ENCODE data around the gene RASGEF1C.

RASGEF1C gene

GRCh38 chr5:180209137-180209581 lies at the start of gene RASGEF1C:
Gene RASGEF1C, minus strand, starts transcription at chr5:180209211. Its CDS starts 71,159 bp downstream, at chr5:180138052.
- peak within 1 kb of the TSS; percentile 33; the same call in 1 of the 2 replicates for H3K4me3 ChIP-seq (ENCODE audit: low read depth, low read length)

GRCh38 chr5:180253036-180253824 lies 44.2 kb upstream of the RASGEF1C start:
- no peak overlapping the region for H3K4me3 ChIP-seq (ENCODE audit: low read depth, low read length)
- TF ChIP-seq, protein P1, sequence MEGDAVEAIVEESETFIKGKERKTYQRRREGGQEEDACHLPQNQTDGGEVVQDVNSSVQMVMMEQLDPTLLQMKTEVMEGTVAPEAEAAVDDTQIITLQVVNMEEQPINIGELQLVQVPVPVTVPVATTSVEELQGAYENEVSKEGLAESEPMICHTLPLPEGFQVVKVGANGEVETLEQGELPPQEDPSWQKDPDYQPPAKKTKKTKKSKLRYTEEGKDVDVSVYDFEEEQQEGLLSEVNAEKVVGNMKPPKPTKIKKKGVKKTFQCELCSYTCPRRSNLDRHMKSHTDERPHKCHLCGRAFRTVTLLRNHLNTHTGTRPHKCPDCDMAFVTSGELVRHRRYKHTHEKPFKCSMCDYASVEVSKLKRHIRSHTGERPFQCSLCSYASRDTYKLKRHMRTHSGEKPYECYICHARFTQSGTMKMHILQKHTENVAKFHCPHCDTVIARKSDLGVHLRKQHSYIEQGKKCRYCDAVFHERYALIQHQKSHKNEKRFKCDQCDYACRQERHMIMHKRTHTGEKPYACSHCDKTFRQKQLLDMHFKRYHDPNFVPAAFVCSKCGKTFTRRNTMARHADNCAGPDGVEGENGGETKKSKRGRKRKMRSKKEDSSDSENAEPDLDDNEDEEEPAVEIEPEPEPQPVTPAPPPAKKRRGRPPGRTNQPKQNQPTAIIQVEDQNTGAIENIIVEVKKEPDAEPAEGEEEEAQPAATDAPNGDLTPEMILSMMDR (IDR thresholded peaks at IDR 0.05; ENCODE audit: low read depth, low read length), result no peak

More at GRCh38 chr5:180209137-180209581, at the start of gene RASGEF1C:
- TF ChIP-seq, protein P1 (IDR thresholded peaks at IDR 0.05; ENCODE audit: low read depth, low read length), result no peak

DNA sequence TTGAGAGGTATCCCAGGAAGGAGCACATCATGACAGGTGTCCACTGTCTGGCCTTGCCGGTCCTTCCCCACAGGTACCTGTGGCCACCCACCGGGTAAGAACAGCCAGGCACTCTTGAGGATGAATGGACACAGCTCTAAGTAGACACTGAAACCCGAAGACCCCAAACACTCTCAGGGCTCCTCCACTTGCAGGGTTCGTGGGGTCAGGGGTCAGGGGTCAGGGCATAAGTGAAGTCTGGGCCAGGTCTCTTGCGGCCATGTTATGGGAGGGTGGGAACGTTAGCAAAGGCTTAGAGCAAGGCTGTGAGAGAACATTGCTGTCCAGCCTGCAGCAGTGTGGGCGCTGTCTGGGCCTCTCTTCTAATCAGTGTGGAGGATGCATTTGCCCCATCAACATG lies 42.9 kb upstream of the RASGEF1C start:
- no peak overlapping the region for H3K4me3 ChIP-seq (ENCODE audit: low read depth, low read length)
- TF ChIP-seq, protein P1 (IDR thresholded peaks at IDR 0.05; ENCODE audit: low read depth, low read length), result no peak

DNA sequence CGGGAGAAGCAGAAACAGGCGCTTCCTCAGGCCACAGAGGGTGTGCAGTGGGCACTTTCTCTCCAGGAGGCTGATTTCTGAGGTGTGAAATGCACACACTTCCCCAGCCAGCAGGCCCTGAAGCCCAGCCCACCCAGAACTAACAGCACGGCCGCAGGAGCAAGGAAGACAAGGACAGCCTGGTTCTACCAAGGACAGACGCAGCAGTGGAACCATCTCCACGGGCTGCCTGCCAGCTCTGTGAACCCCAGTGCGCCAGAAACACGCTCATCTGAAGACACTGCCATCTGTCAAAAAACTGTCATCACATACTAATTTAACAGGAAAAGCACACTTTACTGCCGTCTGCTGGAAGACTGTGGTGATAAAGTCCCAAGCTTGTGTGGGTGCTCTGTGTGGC lies 42.1 kb upstream of the RASGEF1C start:
- H3K4me3 ChIP-seq (ENCODE audit: low read depth, low read length), result no peak overlapping the region
- TF ChIP-seq, protein P1 (IDR thresholded peaks at IDR 0.05; ENCODE audit: low read depth, low read length), result no peak

DNA sequence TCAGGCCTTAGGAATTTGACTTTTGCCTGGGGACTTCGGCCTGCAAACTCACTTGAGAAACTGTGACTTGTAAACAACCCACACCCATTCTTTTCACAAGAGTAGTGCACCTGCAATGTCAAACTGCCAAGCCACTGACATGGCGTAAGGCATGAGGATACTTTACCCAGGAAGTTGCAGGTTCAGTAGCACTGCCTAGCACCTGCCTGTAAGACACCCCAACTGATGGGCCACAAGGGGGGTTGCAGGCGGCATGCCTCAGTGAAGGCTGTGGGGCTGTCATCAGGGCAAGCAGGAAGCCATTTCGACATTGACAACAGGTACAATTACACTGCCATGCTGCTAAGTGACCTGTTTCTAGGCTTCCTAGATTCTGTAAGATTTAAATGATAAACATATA lies 41.3 kb upstream of the RASGEF1C start:
- TF ChIP-seq, protein P1 (IDR thresholded peaks at IDR 0.05; ENCODE audit: low read depth, low read length), result no peak
- H3K4me3 ChIP-seq (ENCODE audit: low read depth, low read length), result no peak overlapping the region

- TF ChIP-seq, protein P1 (IDR thresholded peaks at IDR 0.05; ENCODE audit: low read depth, low read length), result no peak
- no peak overlapping the region for H3K4me3 ChIP-seq (ENCODE audit: low read depth, low read length)
These were observed 32.6 kb upstream of the RASGEF1C start for GRCh38 chr5:180241600-180241999.

DNA sequence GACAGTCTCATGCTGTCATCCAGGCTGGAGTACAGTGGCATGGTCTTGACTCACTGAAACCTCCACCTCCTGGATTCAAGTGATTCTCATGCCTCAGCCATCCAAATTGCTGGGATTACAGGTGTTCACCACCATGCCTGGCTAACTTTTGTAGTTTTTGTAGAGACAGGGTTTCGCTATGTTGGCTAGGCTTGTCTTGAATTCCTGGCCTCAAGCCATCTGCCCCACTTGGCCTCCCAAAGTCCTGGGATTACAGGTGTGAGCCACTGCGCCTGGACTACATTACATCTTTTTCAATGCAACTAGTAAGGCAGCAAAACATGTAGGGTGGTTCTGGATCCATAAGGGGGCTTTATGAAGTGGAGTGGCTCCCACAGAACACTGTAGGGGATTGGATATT lies 29.6 kb upstream of the RASGEF1C start:
- H3K4me3 ChIP-seq (ENCODE audit: low read depth, low read length), result no peak overlapping the region
- TF ChIP-seq, protein P1 (IDR thresholded peaks at IDR 0.05; ENCODE audit: low read depth, low read length), result no peak
